Measurements from ENCODE around the gene NT5C2. TPM values are rescaled to one million over a fixed set of nuclear protein-coding genes. Genes with fewer than 3 reads are reported as not detected.

The NT5C2 gene
- total and polyA plus RNA-seq, 3 donors from 2014 or later = 105 to 125 (median 114) TPM

DNA sequence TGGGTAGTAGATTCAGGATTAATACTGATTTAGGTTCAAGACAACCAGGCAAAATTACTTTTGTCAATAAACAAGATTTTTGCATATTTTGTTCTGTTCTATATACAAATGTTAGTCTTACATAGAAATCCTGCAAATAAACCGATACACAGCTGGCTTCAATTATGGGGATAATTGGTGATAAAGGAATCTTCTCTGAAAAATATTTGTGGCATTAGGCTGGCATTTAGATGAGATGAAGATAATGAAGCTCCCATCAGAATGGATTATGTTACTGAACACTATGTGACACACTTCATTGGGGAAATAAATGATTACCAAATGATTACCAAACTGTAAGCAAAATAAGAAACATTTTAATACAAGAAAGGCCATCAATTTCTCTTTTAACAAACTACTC, 65.8 kb downstream of the NT5C2 start:
- intact Hi-C loops (cut with DNase I; ENCODE audit: low total_unique reads) = no loop called here
- no peak overlapping the region for H3K27ac ChIP-seq
- H3K4me3 ChIP-seq = no peak overlapping the region
- H3K9me3 ChIP-seq = no peaks in the 10 kb centered on the region
- H3K27me3 ChIP-seq = no peaks in the 10 kb centered on the region
- H3K4me1 ChIP-seq = peaks cover 9% of the 10 kb centered on the region
- 86 to 90% methylated on average over 1 of the region's 1 CpG for WGBS, 2 donors
- no peaks in the 10 kb centered on the region for H3K36me3 ChIP-seq (ENCODE audit: low read depth, missing control alignments)
- TF ChIP-seq, protein P1, sequence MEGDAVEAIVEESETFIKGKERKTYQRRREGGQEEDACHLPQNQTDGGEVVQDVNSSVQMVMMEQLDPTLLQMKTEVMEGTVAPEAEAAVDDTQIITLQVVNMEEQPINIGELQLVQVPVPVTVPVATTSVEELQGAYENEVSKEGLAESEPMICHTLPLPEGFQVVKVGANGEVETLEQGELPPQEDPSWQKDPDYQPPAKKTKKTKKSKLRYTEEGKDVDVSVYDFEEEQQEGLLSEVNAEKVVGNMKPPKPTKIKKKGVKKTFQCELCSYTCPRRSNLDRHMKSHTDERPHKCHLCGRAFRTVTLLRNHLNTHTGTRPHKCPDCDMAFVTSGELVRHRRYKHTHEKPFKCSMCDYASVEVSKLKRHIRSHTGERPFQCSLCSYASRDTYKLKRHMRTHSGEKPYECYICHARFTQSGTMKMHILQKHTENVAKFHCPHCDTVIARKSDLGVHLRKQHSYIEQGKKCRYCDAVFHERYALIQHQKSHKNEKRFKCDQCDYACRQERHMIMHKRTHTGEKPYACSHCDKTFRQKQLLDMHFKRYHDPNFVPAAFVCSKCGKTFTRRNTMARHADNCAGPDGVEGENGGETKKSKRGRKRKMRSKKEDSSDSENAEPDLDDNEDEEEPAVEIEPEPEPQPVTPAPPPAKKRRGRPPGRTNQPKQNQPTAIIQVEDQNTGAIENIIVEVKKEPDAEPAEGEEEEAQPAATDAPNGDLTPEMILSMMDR (IDR thresholded peaks at IDR 0.05) = no peak
- no peak for TF ChIP-seq POLR2A (IDR thresholded peaks at IDR 0.05)
- no peak for DNase-seq

DNA sequence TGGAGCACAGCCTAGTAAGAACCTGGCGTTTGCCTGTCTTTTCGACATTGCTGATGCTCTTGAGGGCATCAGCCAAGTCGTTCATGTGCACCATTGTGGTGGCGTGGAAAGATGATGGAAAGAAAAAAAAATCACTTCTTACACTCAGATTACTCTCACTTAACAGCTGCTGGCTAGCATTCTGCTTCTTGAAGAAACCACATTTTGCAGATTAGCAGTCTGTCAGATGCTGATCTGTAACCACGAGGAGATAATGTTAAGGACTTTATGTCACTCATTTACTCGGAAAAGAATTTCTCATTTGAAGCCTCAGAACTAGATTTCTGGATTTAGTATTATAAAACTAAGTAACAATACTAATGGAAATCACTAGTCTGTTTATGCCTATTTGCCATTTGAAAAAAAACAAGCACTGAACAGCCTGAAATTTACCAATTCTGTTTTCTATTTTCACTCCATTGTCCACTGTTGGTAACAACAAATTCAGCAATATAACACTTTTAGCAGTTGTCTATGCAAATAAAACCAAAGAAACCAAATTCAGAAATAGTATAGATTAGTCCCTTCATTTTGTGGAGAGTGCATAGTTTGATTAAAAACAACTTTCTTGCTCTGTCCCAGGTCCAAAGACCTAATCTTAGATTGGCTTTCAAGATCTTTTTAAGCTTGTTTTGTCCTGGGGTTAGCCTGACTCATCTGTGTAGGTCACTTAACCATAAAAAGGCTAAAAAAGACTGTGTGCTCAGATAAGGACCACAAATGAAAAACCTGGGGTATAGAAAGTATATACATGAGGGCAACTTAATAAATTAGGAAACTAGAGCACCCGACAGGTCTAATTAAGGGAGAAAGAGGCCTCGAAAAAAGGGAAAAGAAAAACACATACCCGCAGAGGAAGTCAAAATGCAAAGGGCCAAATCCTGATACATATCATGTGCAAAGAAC, 67.5 kb downstream of the NT5C2 start:
- no peak for DNase-seq
- 73% methylated on average over 9 of the region's 9 CpGs for WGBS, 2 donors
- Histone ChIP-seq H3K9me3 (no peaks in the 10 kb centered on the region), H3K4me1 (peaks cover 14% of the 10 kb centered on the region), H3K27me3 (no peaks in the 10 kb centered on the region), H3K27ac (no peak overlapping the region), H3K36me3 (ENCODE audit: low read depth, missing control alignments) (no peaks in the 10 kb centered on the region), H3K4me3 (no peak overlapping the region)
- no peak for TF ChIP-seq POLR2A (IDR thresholded peaks at IDR 0.05)
- intact Hi-C loops (cut with DNase I; ENCODE audit: low total_unique reads) = no loop called here

DNA sequence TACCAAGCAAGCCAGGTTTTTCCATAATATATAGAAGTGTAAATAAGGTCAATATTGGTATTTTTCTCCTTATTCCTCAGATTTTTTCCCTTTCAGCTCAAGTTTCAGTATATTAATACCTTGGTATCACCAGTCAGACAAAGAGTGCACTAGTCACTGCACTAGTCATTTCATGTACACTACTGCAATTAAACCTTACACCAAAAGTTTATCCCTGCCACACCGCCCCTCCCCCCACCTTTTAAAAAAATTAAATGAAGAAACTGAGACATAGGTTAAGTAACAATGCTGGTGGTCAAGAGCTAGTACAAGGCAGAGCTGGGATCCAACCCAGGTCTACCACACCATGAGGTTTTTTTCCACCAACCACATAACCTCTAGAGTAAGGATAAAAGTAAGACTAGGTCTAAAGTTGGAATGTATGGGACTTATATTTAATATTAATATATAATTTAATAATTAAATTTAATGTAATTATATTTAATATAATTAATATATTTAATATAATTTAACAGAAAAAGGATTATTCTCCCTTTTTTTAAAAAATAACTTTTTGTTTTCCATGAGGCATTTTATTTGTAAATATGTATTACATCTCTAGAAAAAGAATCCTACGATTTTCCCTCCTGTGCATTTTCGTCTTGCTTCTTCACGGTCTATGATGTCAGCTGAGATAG, 68.5 kb downstream of the NT5C2 start:
- no peak for DNase-seq
- no peaks in the 10 kb centered on the region for H3K36me3 ChIP-seq (ENCODE audit: low read depth, missing control alignments)
- peak overlapping the region in 1 of 2 donors; percentile 54 for H3K27ac ChIP-seq
- H3K9me3 ChIP-seq = no peaks in the 10 kb centered on the region
- no peak overlapping the region for H3K4me3 ChIP-seq
- no peak for TF ChIP-seq POLR2A (IDR thresholded peaks at IDR 0.05)
- TF ChIP-seq, protein P1 (IDR thresholded peaks at IDR 0.05) = no peak
- peaks cover 14% of the 10 kb centered on the region for H3K4me1 ChIP-seq
- no peaks in the 10 kb centered on the region for H3K27me3 ChIP-seq
- intact Hi-C loops (cut with DNase I; ENCODE audit: low total_unique reads) = no loop called here
- WGBS, 2 donors = 91 to 94% methylated on average over 4 of the region's 4 CpGs

DNA sequence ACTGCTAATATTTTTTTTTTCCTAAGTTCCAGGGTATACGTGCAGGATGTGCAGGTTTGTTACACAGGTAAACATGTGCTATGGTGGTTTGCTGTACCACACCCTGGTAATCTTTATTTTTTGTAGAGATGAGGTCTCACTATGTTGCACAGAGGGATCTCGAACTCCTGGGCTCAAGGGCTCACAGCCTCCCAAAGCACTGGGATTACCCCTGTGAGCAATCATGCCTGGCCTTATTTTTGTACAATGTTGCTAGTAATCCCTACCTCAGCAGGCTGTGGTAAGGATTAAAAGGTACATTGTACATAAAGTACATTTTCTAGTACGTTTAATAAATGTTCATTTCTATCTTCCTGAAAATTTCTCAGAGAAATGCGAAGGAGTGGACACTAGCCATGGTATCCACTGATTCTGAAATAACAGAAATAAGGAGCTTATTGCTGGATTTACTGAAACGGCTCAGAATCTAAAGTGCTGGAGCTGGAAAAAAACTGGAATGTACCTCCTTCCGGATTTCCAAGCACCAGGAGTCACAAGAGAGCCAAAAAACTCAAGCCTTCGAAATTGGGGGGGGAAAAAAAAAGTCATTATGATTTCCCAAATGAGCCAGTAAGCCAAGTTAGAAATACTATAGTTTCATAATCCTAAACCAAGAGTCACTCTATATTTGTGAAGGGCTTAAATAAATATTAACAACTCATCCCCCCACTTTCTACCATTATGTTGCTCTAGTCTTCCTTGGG, 69.6 kb downstream of the NT5C2 start:
- H3K9me3 ChIP-seq = no peaks in the 10 kb centered on the region
- H3K27me3 ChIP-seq = no peaks in the 10 kb centered on the region
- DNase-seq = no peak
- 45 to 47% methylated on average over 7 of the region's 7 CpGs for WGBS, 2 donors
- intact Hi-C loops (cut with DNase I; ENCODE audit: low total_unique reads) = no loop called here
- TF ChIP-seq, protein P1 (IDR thresholded peaks at IDR 0.05) = no peak
- TF ChIP-seq POLR2A (IDR thresholded peaks at IDR 0.05) = no peak
- H3K27ac ChIP-seq = peak overlapping the region in 1 of 2 donors; percentile 54
- H3K4me1 ChIP-seq = peaks cover 14% of the 10 kb centered on the region
- H3K4me3 ChIP-seq = no peak overlapping the region
- H3K36me3 ChIP-seq (ENCODE audit: low read depth, missing control alignments) = no peaks in the 10 kb centered on the region

Data from testis (tissue), 3 donors.